GM10266 (cell line): ENCODE results near the gene ADARB1.
"Not testable (repeated sequence)": the region's sequence is repeated elsewhere in the genome, so short reads cannot be mapped to it uniquely, and the experiment has no call there.

ENCODE experiments used
- DNase-seq: peaks from one replicate; pipeline ENCODE4 v3.0.0; 2012; ENCODE audit errors: extremely low spot score
- TF ChIP-seq, protein P1 (sequence below): IDR thresholded peaks from 2 replicates; pipeline ENCODE4 v1.5.1; 2012; ENCODE audit warnings: mild to moderate bottlenecking, low read depth; ENCODE audit not compliant: control insufficient read depth, insufficient read depth; ENCODE audit errors: missing control alignments

ADARB1 gene

GRCh38 chr21:45137612-45137937 lies 63.2 kb downstream of the ADARB1 start:
- TF ChIP-seq, protein P1, sequence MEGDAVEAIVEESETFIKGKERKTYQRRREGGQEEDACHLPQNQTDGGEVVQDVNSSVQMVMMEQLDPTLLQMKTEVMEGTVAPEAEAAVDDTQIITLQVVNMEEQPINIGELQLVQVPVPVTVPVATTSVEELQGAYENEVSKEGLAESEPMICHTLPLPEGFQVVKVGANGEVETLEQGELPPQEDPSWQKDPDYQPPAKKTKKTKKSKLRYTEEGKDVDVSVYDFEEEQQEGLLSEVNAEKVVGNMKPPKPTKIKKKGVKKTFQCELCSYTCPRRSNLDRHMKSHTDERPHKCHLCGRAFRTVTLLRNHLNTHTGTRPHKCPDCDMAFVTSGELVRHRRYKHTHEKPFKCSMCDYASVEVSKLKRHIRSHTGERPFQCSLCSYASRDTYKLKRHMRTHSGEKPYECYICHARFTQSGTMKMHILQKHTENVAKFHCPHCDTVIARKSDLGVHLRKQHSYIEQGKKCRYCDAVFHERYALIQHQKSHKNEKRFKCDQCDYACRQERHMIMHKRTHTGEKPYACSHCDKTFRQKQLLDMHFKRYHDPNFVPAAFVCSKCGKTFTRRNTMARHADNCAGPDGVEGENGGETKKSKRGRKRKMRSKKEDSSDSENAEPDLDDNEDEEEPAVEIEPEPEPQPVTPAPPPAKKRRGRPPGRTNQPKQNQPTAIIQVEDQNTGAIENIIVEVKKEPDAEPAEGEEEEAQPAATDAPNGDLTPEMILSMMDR, result no peak
- no peak for DNase-seq

- TF ChIP-seq, protein P1, result peak; percentile 76
- DNase-seq, result peak; percentile 74
Observed at GRCh38 chr21:45138199-45139002, 64.0 kb downstream of the ADARB1 start.

DNA sequence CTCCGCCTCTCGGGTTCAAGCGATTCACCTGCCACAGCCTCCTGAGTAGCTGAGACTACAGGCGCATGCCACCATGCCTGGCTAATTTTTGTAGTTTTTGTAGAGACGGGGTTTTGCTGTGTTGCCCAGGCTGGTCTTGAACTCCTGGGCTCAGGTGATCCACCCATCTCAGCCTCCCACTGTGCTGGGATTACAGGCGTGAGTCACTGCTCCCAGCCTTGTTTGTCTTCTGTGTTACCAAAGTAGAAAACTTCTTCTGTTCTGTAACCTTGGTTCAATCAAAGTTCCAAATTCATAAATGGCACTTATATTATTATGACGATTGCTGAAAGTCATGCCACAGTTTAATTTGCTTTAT lies 64.6 kb downstream of the ADARB1 start:
- not testable (repeated sequence) for DNase-seq

- TF ChIP-seq, protein P1, result no peak
- no peak for DNase-seq
Observed at GRCh38 chr21:45139473-45139872, 65.1 kb downstream of the ADARB1 start.

DNA sequence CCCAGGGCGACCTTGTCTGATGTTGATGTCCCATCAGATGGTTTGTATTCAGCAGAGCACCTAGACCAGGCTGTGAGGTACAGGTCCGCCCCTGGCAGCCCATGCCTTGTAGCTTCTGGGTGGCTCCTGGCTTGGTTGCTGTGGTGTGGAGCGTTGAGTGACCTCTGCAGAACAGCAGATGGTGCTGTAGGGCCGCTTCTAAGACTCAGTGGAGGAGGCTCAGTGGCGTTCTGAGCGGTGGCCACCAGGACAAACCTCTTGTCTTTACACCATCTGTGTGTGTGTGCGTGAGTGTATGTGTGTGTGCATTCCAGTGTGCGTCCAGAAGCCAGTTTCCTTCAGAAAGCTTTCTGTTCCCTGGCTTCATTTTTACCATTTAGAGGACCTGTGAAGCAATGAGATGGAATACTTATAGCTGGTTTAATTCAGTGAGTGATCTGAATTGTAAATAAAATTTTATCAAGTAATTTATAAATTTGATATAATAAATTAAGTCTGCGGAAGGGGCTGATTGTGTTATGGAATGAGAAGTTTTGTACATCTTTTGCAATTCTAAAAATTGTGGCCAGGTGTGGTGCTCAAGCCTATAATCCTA lies 66.1 kb downstream of the ADARB1 start:
- TF ChIP-seq, protein P1, result peak; percentile 82
- peak; percentile 86 for DNase-seq

- not testable (repeated sequence) for DNase-seq
Observed at GRCh38 chr21:45140944-45141343, 66.6 kb downstream of the ADARB1 start.

- no peak for DNase-seq
- TF ChIP-seq, protein P1, result no peak
Observed at GRCh38 chr21:45141507-45141906, 67.1 kb downstream of the ADARB1 start.

DNA sequence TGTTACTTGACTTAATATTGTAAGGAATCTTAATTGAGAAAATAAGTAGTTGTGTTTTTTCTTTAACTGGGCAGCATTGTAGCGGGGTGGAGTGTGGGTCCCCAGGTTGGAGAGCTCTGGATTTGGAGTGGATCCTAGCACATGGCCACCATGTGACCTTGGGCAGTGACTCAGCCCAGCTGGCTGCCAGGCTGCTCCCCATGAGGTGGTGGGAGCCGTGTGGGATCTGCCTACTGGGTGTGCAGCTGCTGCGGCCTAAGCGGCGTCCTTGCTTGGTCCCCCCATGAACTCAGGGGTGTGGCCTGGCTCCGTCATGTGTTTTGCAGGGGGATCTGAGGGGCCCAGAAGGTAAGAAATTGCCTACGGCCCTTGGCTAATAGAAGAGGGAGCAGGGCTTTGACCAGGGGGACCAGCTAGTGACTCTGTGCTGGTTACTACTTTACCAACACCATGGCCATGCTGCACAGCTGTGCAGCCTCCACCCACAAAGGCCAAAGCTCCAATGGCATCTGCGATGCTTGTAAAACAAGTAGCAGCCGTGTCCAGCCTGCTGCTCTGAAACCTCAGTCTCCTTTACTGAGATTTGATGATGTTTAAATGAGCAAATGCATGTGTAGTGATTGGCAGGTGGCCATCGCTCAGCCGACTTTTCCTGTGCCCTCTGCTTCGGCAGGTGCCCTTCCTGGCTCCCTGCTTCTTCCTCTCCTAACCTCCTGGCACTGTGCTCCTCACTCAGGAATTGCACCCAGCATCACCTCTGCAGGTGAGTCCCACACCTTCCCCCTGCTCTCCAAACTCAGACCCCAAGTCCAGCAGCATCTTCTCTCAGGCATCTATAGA lies 68.3 kb downstream of the ADARB1 start:
- no peak for DNase-seq
- TF ChIP-seq, protein P1, result no peak
